Type B pancreatic cell (in vitro differentiated cells): ENCODE data around the gene UBXN6. TPM values are rescaled to one million over a fixed set of nuclear protein-coding genes. Genes with fewer than 3 reads are reported as not detected.
A peak's percentile ranks its signal among the peaks of the same experiment; 100 is the strongest.

Experiments used
- DNase-seq: peaks from one replicate; pipeline ENCODE4 v3.0.0; 2021; ENCODE audit warnings: mixed read lengths; ENCODE audit not compliant: unreplicated experiment; ENCODE audit errors: extremely low spot score
- H3K27ac Mint-ChIP-seq: 2 replicates; pipeline ENCODE4 v1.8.0; 2021; ENCODE audit warnings: mild to moderate bottlenecking, mixed read lengths
- H3K27me3 Mint-ChIP-seq: 2 replicates; pipeline ENCODE4 v1.8.0; 2021; ENCODE audit warnings: mixed read lengths
- H3K36me3 Mint-ChIP-seq: 2 replicates; pipeline ENCODE4 v1.8.0; 2021; ENCODE audit warnings: mixed read lengths
- H3K4me1 Mint-ChIP-seq: one replicate; pipeline ENCODE4 v1.8.0; 2021; ENCODE audit warnings: mixed read lengths; ENCODE audit not compliant: unreplicated experiment
- H3K4me3 Mint-ChIP-seq: 2 replicates; pipeline ENCODE4 v1.8.0; 2021; ENCODE audit warnings: mild to moderate bottlenecking, mixed read lengths
- H3K9me3 Mint-ChIP-seq: 2 replicates; pipeline ENCODE4 v1.8.0; 2021; ENCODE audit warnings: mixed read lengths
- CTCF ChIP-seq: fragments of 200-600 bp; sonication (generic); conservative IDR thresholded peaks from 2 replicates; pipeline ENCODE4 v1.5.0; 2021; ENCODE audit warnings: antibody characterized with exemption, mild to moderate bottlenecking
- microRNA-seq: library from miRNA; unstranded; fragments of <30 nt; microRNA quantifications from one replicate; pipeline ENCODE4, GENCODE V29; 2020
- total RNA-seq: library from RNA; stranded (reverse); gene quantifications from 2 replicates; pipeline ENCODE4 v1.2.1, GENCODE V29; 2021; ENCODE audit warnings: low replicate concordance

Gene UBXN6
- total RNA-seq, 1 donor from 2014 or later: 60.8 TPM

- Mint-ChIP-seq H3K4me1 (peaks cover 28% of the 10 kb centered on the region), H3K27ac (peak overlapping the region; percentile 88), H3K27me3 (no peaks in the 10 kb centered on the region), H3K9me3 (no peaks in the 10 kb centered on the region), H3K36me3 (peaks cover 3% of the 10 kb centered on the region), H3K4me3 (peak overlapping the region; percentile 94)
- no peak for TF ChIP-seq CTCF
- no peak for DNase-seq
These were observed 57.8 kb downstream of the UBXN6 start for GRCh38 chr19:4399812-4400134.

- H3K4me3 Mint-ChIP-seq: peak overlapping the region; percentile 41
These were observed 60.4 kb downstream of the UBXN6 start for GRCh38 chr19:4396949-4397783.

More at GRCh38 chr19:4396949-4397783, 60.4 kb downstream of the UBXN6 start:
- DNase-seq: no peak
- Mint-ChIP-seq H3K4me1 (peaks cover 29% of the 10 kb centered on the region), H3K9me3 (no peaks in the 10 kb centered on the region), H3K36me3 (peaks cover 3% of the 10 kb centered on the region), H3K27ac (no peak overlapping the region), H3K27me3 (no peaks in the 10 kb centered on the region)
- TF ChIP-seq CTCF: no peak

Small RNA genes within 50 kb of the gene (microRNA-seq; reads per million reads assigned to microRNA genes)
- gene MIR4746: 6.3 reads per million, percentile 24 among the genes with 10 or more reads in this experiment

Other genes starting within 250 kb of the UBXN6 start
- gene EBI3, start 228.3 kb downstream of the UBXN6 start, total RNA-seq: 0.31 and 0.43 TPM in 2 replicates
- 14.3 and 18.5 TPM in 2 replicates for gene YJU2, start 210.7 kb downstream of the UBXN6 start, total RNA-seq
- 4.9 and 6.1 TPM in 2 replicates for gene SHD, start 178.5 kb downstream of the UBXN6 start, total RNA-seq
- not detected in 2 replicates for gene TMIGD2, start 155.4 kb downstream of the UBXN6 start, total RNA-seq
- gene FSD1, start 153.2 kb downstream of the UBXN6 start, total RNA-seq: 4.8 and 26.3 TPM in 2 replicates
- gene STAP2, start 119.0 kb downstream of the UBXN6 start, total RNA-seq: 42.5 and 96.9 TPM in 2 replicates
- 43.5 and 43.6 TPM in 2 replicates for gene MPND, start 114.2 kb downstream of the UBXN6 start, total RNA-seq
- 74.4 and 87.2 TPM in 2 replicates for gene SH3GL1, start 57.2 kb downstream of the UBXN6 start, total RNA-seq
- gene CHAF1A, start 55.2 kb downstream of the UBXN6 start, total RNA-seq: 25.7 and 46.3 TPM in 2 replicates
- 45.0 and 77.9 TPM in 2 replicates for gene HDGFL2, start 14.5 kb upstream of the UBXN6 start, total RNA-seq
- gene PLIN4, start 60.7 kb upstream of the UBXN6 start, total RNA-seq: 0.48 TPM in 2 replicates
- 1.2 and 4.3 TPM in 2 replicates for gene PLIN5, start 77.4 kb upstream of the UBXN6 start, total RNA-seq
- gene LRG1, start 82.2 kb upstream of the UBXN6 start, total RNA-seq: 0.21 and 1.2 TPM in 2 replicates
- 1.7 and 9.5 TPM in 2 replicates for gene SEMA6B, start 101.9 kb upstream of the UBXN6 start, total RNA-seq
- 4.3 and 8.9 TPM in 2 replicates for gene TNFAIP8L1, start 181.7 kb upstream of the UBXN6 start, total RNA-seq
- 57.5 and 63.7 TPM in 2 replicates for gene MYDGF, start 212.5 kb upstream of the UBXN6 start, total RNA-seq